H1 (cell line): ENCODE measurements around the gene MMAB. TPM values are rescaled to one million over a fixed set of nuclear protein-coding genes. Genes with fewer than 3 reads are reported as not detected.

Experiments used
- CTCF ChIA-PET: fragments of 300-600 bp; sonication (Branson Sonifier 250); formaldehyde crosslinking; loops from one replicate; lab custom pipeline; 2021; ENCODE audit not compliant: partially characterized antibody; lab: Charles Lee
- POLR2A ChIA-PET: fragments of 300-600 bp; sonication (Branson Sonifier 250); formaldehyde crosslinking; loops from one replicate; lab custom pipeline; 2021; ENCODE audit warnings: inconsistent platforms; ENCODE audit not compliant: partially characterized antibody; lab: Charles Lee
- DNase-seq, 2 experiments: peaks; one replicate each; pipeline versions ENCODE4 v3.0.0 to v3.0.0-alpha.2; 2010 to 2022; ENCODE audit warnings: low spot score in 2 of 2, low read depth in 1 of 2, mixed read lengths in 1 of 2
- FAIRE-seq: peaks from 2 replicates; lab custom pipeline; 2011; peaks lifted over from hg19 to GRCh38; lab: Jason Lieb, UNC
- H2AFZ ChIP-seq: 2 replicates; pipeline ENCODE4 v1.8.1; 2012; ENCODE audit warnings: low read length, inconsistent platforms
- H2AK5ac ChIP-seq: 2 replicates; pipeline ENCODE4 v1.6.1; 2013; ENCODE audit warnings: low read depth, low read length
- H2BK120ac ChIP-seq: replicated peaks from 2 replicates; pipeline ENCODE3; 2013; ENCODE audit warnings: low read depth, low read length, inconsistent platforms
- H2BK12ac ChIP-seq: 2 replicates; pipeline ENCODE4 v1.6.1; 2013; ENCODE audit warnings: low read depth, low read length
- H2BK15ac ChIP-seq: 2 replicates; pipeline ENCODE4 v1.6.1; 2013; ENCODE audit warnings: low read length
- H2BK20ac ChIP-seq: 2 replicates; pipeline ENCODE4 v1.6.1; 2013; ENCODE audit warnings: low read length
- H2BK5ac ChIP-seq: 2 replicates; pipeline ENCODE4 v1.6.1; 2013; ENCODE audit warnings: low read depth, low read length
- H3K14ac ChIP-seq: 2 replicates; pipeline ENCODE4 v1.6.1; 2013; ENCODE audit warnings: inconsistent platforms; ENCODE audit not compliant: insufficient read length
- H3K18ac ChIP-seq: 2 replicates; pipeline ENCODE4 v1.6.1; 2013; ENCODE audit warnings: low read length; ENCODE audit errors: extremely low read depth
- H3K23ac ChIP-seq: 2 replicates; pipeline ENCODE4 v1.6.1; 2013; ENCODE audit warnings: inconsistent platforms; ENCODE audit not compliant: insufficient read length
- H3K23me2 ChIP-seq: 2 replicates; pipeline ENCODE4 v1.6.1; 2013; ENCODE audit warnings: low read depth, low read length
- H3K27ac ChIP-seq: 2 replicates; pipeline ENCODE4 v1.6.1; 2011; ENCODE audit warnings: low read depth, low read length, inconsistent platforms
- H3K27me3 ChIP-seq, 4 experiments: replicated peaks in 1 of 4; 1 replicate in 1 of 4; 2 replicates in 3 of 4; pipeline versions ENCODE4 v1.6.1 to v1.8.1; 2011 to 2013; ENCODE audit warnings: low read length in 3 of 4, mild to moderate bottlenecking in 3 of 4, inconsistent platforms in 2 of 4, mixed read lengths in 2 of 4, moderate library complexity in 1 of 4; ENCODE audit not compliant: control insufficient read depth in 3 of 4, insufficient read depth in 3 of 4; ENCODE audit errors: extremely low read depth in 1 of 4
- H3K36me3 ChIP-seq, 4 experiments: 2 replicates each; pipeline versions ENCODE4 v1.6.1 to v1.8.1; 2011 to 2013; ENCODE audit warnings: mild to moderate bottlenecking in 4 of 4, low read length in 3 of 4, moderate library complexity in 2 of 4, control low read depth in 1 of 4, inconsistent platforms in 1 of 4; ENCODE audit not compliant: insufficient read depth in 4 of 4, control insufficient read depth in 2 of 4
- H3K4ac ChIP-seq: replicated peaks from 2 replicates; pipeline ENCODE3; 2013; ENCODE audit warnings: low read length, low read depth, mixed read lengths, inconsistent platforms; ENCODE audit not compliant: insufficient read length
- H3K4me1 ChIP-seq, 4 experiments: replicated peaks in 1 of 4; 1 replicate in 1 of 4; 2 replicates in 3 of 4; pipeline versions ENCODE4 v1.6.1 to v1.8.1; 2011 to 2013; ENCODE audit warnings: low read length in 3 of 4, inconsistent platforms in 2 of 4, mixed read lengths in 1 of 4; ENCODE audit not compliant: insufficient read depth in 4 of 4, control insufficient read depth in 3 of 4
- H3K4me2 ChIP-seq, 2 experiments: 2 replicates each; pipeline versions ENCODE4 v1.6.1 to v1.8.1; 2011 to 2013; ENCODE audit warnings: low read depth in 2 of 2, low read length in 2 of 2, control low read depth in 1 of 2, inconsistent platforms in 1 of 2, mild to moderate bottlenecking in 1 of 2; ENCODE audit not compliant: insufficient read depth in 1 of 2
- H3K4me3 ChIP-seq, 4 experiments: fragments of 200-600, 300-600 bp in 1 of 4; sonication (generic), shearing (Covaris generic), sonication (Bioruptor Twin) in 1 of 4; 2 replicates each; pipeline versions ENCODE4 v1.5.1 to v1.8.1; 2011 to 2016; ENCODE audit warnings: low read length in 4 of 4, low read depth in 3 of 4, control low read depth in 2 of 4, inconsistent platforms in 2 of 4, mild to moderate bottlenecking in 2 of 4, mixed read lengths in 1 of 4, moderate library complexity in 1 of 4; ENCODE audit not compliant: insufficient read depth in 2 of 4; ENCODE audit errors: extremely low read depth in 1 of 4
- H3K56ac ChIP-seq: replicated peaks from 2 replicates; pipeline ENCODE3; 2013; ENCODE audit warnings: low read depth, mild to moderate bottlenecking, mixed read lengths, low read length, inconsistent platforms; ENCODE audit not compliant: insufficient read length
- H3K79me1 ChIP-seq: 2 replicates; pipeline ENCODE4 v1.6.1; 2013; ENCODE audit warnings: low read depth, low read length, control low read depth
- H3K79me2 ChIP-seq, 2 experiments: 2 replicates each; pipeline versions ENCODE4 v1.6.1 to v1.8.1; 2012 to 2013; ENCODE audit warnings: low read length in 2 of 2, mild to moderate bottlenecking in 2 of 2, inconsistent platforms in 1 of 2; ENCODE audit not compliant: insufficient read depth in 2 of 2, control insufficient read depth in 1 of 2
- H3K9ac ChIP-seq, 4 experiments: replicated peaks in 1 of 4; 1 replicate in 1 of 4; 2 replicates in 3 of 4; pipeline versions ENCODE4 v1.6.1 to v1.8.1; 2011 to 2013; ENCODE audit warnings: low read depth in 3 of 4, low read length in 3 of 4, control low read depth in 2 of 4, mild to moderate bottlenecking in 2 of 4, moderate library complexity in 2 of 4, inconsistent platforms in 1 of 4; ENCODE audit errors: extremely low read depth in 1 of 4
- H3K9me3 ChIP-seq, 2 experiments: 2 replicates each; pipeline versions ENCODE4 v1.6.1 to v1.8.1; 2012 to 2013; ENCODE audit warnings: mild to moderate bottlenecking in 2 of 2, moderate library complexity in 2 of 2, control low read depth in 1 of 2, inconsistent platforms in 1 of 2, low read depth in 1 of 2, low read length in 1 of 2, mixed read lengths in 1 of 2; ENCODE audit not compliant: insufficient read depth in 2 of 2
- H4K20me1 ChIP-seq, 2 experiments: replicated peaks in 1 of 2; 2 replicates each; pipeline versions ENCODE3 to v1.8.1; 2011 to 2013; ENCODE audit warnings: inconsistent platforms in 2 of 2, low read length in 2 of 2, mild to moderate bottlenecking in 1 of 2; ENCODE audit not compliant: insufficient read depth in 2 of 2, control insufficient read depth in 1 of 2
- H4K5ac ChIP-seq: 2 replicates; pipeline ENCODE4 v1.6.1; 2013; ENCODE audit warnings: low read length, low read depth, mixed read lengths, inconsistent platforms; ENCODE audit not compliant: insufficient read length
- H4K8ac ChIP-seq: 2 replicates; pipeline ENCODE4 v1.8.0; 2013; ENCODE audit warnings: mild to moderate bottlenecking, moderate library complexity, low read length, inconsistent platforms; ENCODE audit not compliant: insufficient read depth; ENCODE audit errors: extremely low read depth
- H4K91ac ChIP-seq: replicated peaks from 2 replicates; pipeline ENCODE3; 2013; ENCODE audit warnings: low read length, mixed read lengths, inconsistent platforms; ENCODE audit not compliant: insufficient read length
- CEBPB ChIP-seq: IDR thresholded peaks from 2 replicates; pipeline ENCODE4 v1.6.1; 2012; ENCODE audit warnings: low read depth, low read length
- CTBP2 ChIP-seq: IDR thresholded peaks from 2 replicates; pipeline ENCODE4 v1.7.0; 2011; ENCODE audit warnings: borderline replicate concordance, mild to moderate bottlenecking, moderate library complexity, mixed read lengths, low read length; ENCODE audit not compliant: insufficient read depth, insufficient read length
- GTF2F1 ChIP-seq: IDR thresholded peaks from 2 replicates; pipeline ENCODE4 v1.6.1; 2012; ENCODE audit warnings: low read depth, low read length, improper control_type of control experiment, borderline replicate concordance
- HDAC6 ChIP-seq: IDR thresholded peaks from one replicate; pipeline ENCODE4 v1.7.1; 2012; ENCODE audit warnings: low read depth, mild to moderate bottlenecking, inconsistent platforms, low read length, moderate library complexity
- JUN ChIP-seq: IDR thresholded peaks from 2 replicates; pipeline ENCODE4 v1.6.1; 2011; ENCODE audit warnings: low read depth, mild to moderate bottlenecking, improper control_type of control experiment, low read length
- JUND ChIP-seq: IDR thresholded peaks from 2 replicates; pipeline ENCODE4 v1.6.1; 2011; ENCODE audit warnings: mild to moderate bottlenecking, improper control_type of control experiment, low read length
- SAP30 ChIP-seq: fragments of 300-600 bp; sonication (generic); IDR thresholded peaks from 2 replicates; pipeline ENCODE4 v1.7.1; 2012; ENCODE audit warnings: low read length, moderate library complexity, mild to moderate bottlenecking, inconsistent platforms; ENCODE audit not compliant: insufficient read depth, insufficient replicate concordance
- SIN3A ChIP-seq, 2 experiments: IDR thresholded peaks in 1 of 2; conservative IDR thresholded peaks in 1 of 2; 2 replicates each; pipeline ENCODE4 v1.6.1; 2011 to 2012; ENCODE audit warnings: low read length in 2 of 2, improper control_type of control experiment in 1 of 2, low read depth in 1 of 2, mild to moderate bottlenecking in 1 of 2
- SRF ChIP-seq: IDR thresholded peaks from 2 replicates; pipeline ENCODE4 v1.6.1; 2011; ENCODE audit warnings: mild to moderate bottlenecking, low read depth, low read length, moderate library complexity
- SUZ12 ChIP-seq: fragments of 200-600 bp; sonication (generic); IDR thresholded peaks from 2 replicates; pipeline ENCODE4 v1.6.1; 2012; ENCODE audit warnings: mild to moderate bottlenecking, inconsistent platforms, low read length, moderate library complexity, mixed read lengths
- ZNF274 ChIP-seq: IDR thresholded peaks from 2 replicates; pipeline ENCODE4 v1.7.0; 2012; ENCODE audit warnings: low read length, borderline replicate concordance; ENCODE audit errors: extremely low read depth
- WGBS, 2 experiments: shearing (Covaris generic) in 1 of 2; methylation state at CpG; one replicate each; pipeline versions ENCODE4 v1.1.6 to v1.1.7; 2013 to 2015; ENCODE audit warnings: low lambda C conversion rate in 2 of 2, mixed read lengths in 2 of 2, inconsistent platforms in 1 of 2, low coverage in 1 of 2, missing lambda C conversion rate in 1 of 2; ENCODE audit not compliant: insufficient replicate concordance in 2 of 2, insufficient coverage in 1 of 2, insufficient read length in 1 of 2; ENCODE audit errors: extremely low coverage in 1 of 2, missing lambda C conversion rate in 1 of 2; 5-methylcytosine and 5-hydroxymethylcytosine counted together
- polyA plus RNA-seq, 7 experiments: library from polyadenylated mRNA; depleted of rRNA in 3 of 7; stranded (reverse) in 5 of 7; unstranded in 2 of 7; fragments of >200 nt in 5 of 7; fragments of 200-250 nt in 2 of 7; gene quantifications; 1 replicate in 5 of 7; 2 replicates in 1 of 7; 4 replicates in 1 of 7; pipeline versions ENCODE4 v1.2.1 to v1.2.3, GENCODE V29; 2011 to 2013; ENCODE audit warnings: missing spikeins in 2 of 7, mixed read lengths in 2 of 7
- total RNA-seq: library from RNA; stranded (reverse); fragmentation: NEBNext Ultra II Directional; extraction: Animal tissue kit (Norgen Biotek cat#: 25700); gene quantifications from 2 replicates; pipeline ENCODE4 v1.2.1, GENCODE V29; 2021

MMAB gene
- total and polyA plus RNA-seq, 2 of the 8 experiments (the other 6 are each of a cell fraction or from before 2014, with no cell fraction given) = 12.9 to 18.5 TPM

GRCh38 chr12:109573914-109574244 is 575 bp upstream of the MMAB start:
- Histone ChIP-seq H3K4me2 (peak overlapping the region; percentile 94 to 97), H2AK5ac (no peak overlapping the region), H2BK20ac (no peak overlapping the region), H3K36me3 (peaks cover 9 to 28% (median 16%) of the 10 kb centered on the region in 4 experiments; a peak in 7 of 8 replicates), H2BK12ac (no peak overlapping the region), H2BK5ac (no peak overlapping the region), H2AFZ (peak overlapping the region; percentile 88), H2BK120ac (peak overlapping the region; percentile 48), H3K79me1 (no peaks in the 10 kb centered on the region), H3K4me3 (peak overlapping the region; percentile 80 to 87 (median 81)), H3K14ac (no peak overlapping the region), H3K79me2 (peaks cover 0 to 6% of the 10 kb centered on the region in 2 experiments; a peak in 1 of 4 replicates), H3K23me2 (peaks cover 5% of the 10 kb centered on the region; the same call in 1 of the 2 replicates), H4K8ac (no peak overlapping the region), H3K56ac (peak overlapping the region; percentile 63), H3K9me3 (no peaks in the 10 kb centered on the region), H3K23ac (no peak overlapping the region), H3K27me3 (no peaks in the 10 kb centered on the region), H4K5ac (peak overlapping the region; percentile 21), H4K20me1 (peaks cover 0 to 2% of the 10 kb centered on the region in 2 experiments), H3K4ac (no peak overlapping the region), H3K4me1 (peaks cover 2 to 4% (median 3%) of the 10 kb centered on the region in 4 experiments; a peak in 4 of 7 replicates), H2BK15ac (no peak overlapping the region; the same call in 1 of the 2 replicates), H3K27ac (no peak overlapping the region), H4K91ac (no peak overlapping the region), H3K9ac (peak overlapping the region; percentile 26 to 68 (median 52); a peak in 5 of 7 replicates), H3K18ac (no peak overlapping the region)
- no peak for TF ChIP-seq CEBPB
- TF ChIP-seq SIN3A (conservative IDR thresholded peaks at IDR 0.05 in 1 of 2, IDR thresholded peaks at IDR 0.05 in 1 of 2; ENCODE audit: low read depth in 1 of 2, low read length in 2 of 2) = peak; percentile 87 to 94; a peak in 3 of 4 replicates
- no peak for TF ChIP-seq SRF
- no peak for TF ChIP-seq ZNF274
- TF ChIP-seq JUND = no peak
- no peak for TF ChIP-seq GTF2F1
- TF ChIP-seq JUN = no peak
- TF ChIP-seq SUZ12 = no peak
- peak; percentile 53 for TF ChIP-seq SAP30
- no peak for TF ChIP-seq HDAC6
- TF ChIP-seq CTBP2 = peak; percentile 53
- 7% methylated on average over 6 of the region's 13 CpGs; no CpG with 5 or more reads in 1 of the 2 experiments for WGBS, 2 experiments
- no peak for DNase-seq
- CTCF ChIA-PET = interaction anchor here (0.8 to 3.6 kb wide), 11 partner anchors 9 to 271 kb away, joined by 3 to 18 read pairs (median 4); no protein-coding TSS in a partner anchor
- POLR2A ChIA-PET = interaction anchor here (0.9 to 3.0 kb wide), 5 partner anchors 11 to 112 kb away, joined by 3 to 13 read pairs (median 5); no protein-coding TSS in a partner anchor
- FAIRE-seq = no peak
